IMR-90 (cell line): ENCODE data around the gene LILRA6. TPM values are rescaled to one million over a fixed set of nuclear protein-coding genes. Genes with fewer than 3 reads are reported as not detected.
"Not testable (repeated sequence)": the region's sequence is repeated elsewhere in the genome, so short reads cannot be mapped to it uniquely, and the experiment has no call there.

Source experiments
- ATAC-seq: fragments of 200-7000 bp; cut with Tn5 transposase; 2 replicates; pipeline ENCODE4 v1.9.1; 2020; ENCODE audit warnings: low read depth, mild to moderate bottlenecking, moderate library complexity
- BruUV-seq: library from RNA; stranded (reverse); fragments of 400-500 nt; replicated peaks from 2 replicates; lab custom pipeline; 2021; lab: Mats Ljungman, UMichigan
- CTCF ChIA-PET: fragments of 300-600 bp; formaldehyde crosslinking; extraction: SDS; loops from one replicate; lab custom pipeline; 2021; ENCODE audit warnings: antibody characterized with exemption; lab: Yijun Ruan, JAX
- POLR2A ChIA-PET: fragments of 300-600 bp; sonication (Branson Sonifier 250); formaldehyde crosslinking; loops from one replicate; lab custom pipeline; 2022; ENCODE audit warnings: antibody characterized with exemption; ENCODE audit not compliant: unreplicated experiment; lab: Charles Lee
- DNase-seq: peaks from one replicate; pipeline ENCODE4 v3.0.0; 2013
- H2AFZ ChIP-seq: replicated peaks from 2 replicates; pipeline ENCODE3; 2013; ENCODE audit warnings: low read length, mild to moderate bottlenecking; ENCODE audit not compliant: poor library complexity
- H2AK5ac ChIP-seq: 2 replicates; pipeline ENCODE4 v1.6.1; 2013; ENCODE audit warnings: low read depth, low read length, inconsistent platforms
- H2AK9ac ChIP-seq: replicated peaks from 2 replicates; pipeline ENCODE3; 2013; ENCODE audit warnings: mild to moderate bottlenecking, low read depth, low read length, moderate library complexity; ENCODE audit not compliant: poor library complexity
- H2BK120ac ChIP-seq: 2 replicates; pipeline ENCODE4 v1.6.1; 2013; ENCODE audit warnings: low read depth, low read length, inconsistent platforms
- H2BK15ac ChIP-seq: 3 replicates; pipeline ENCODE4 v1.6.1; 2013; ENCODE audit warnings: low read depth, low read length, inconsistent platforms
- H2BK20ac ChIP-seq: 2 replicates; pipeline ENCODE4 v1.6.1; 2013; ENCODE audit warnings: low read depth, mild to moderate bottlenecking, inconsistent platforms, low read length, moderate library complexity
- H2BK5ac ChIP-seq: 2 replicates; pipeline ENCODE4 v1.6.1; 2013; ENCODE audit warnings: mild to moderate bottlenecking, low read depth, low read length, inconsistent platforms; ENCODE audit not compliant: poor library complexity, severe bottlenecking
- H3K14ac ChIP-seq: replicated peaks from 2 replicates; pipeline ENCODE4 v1.6.1; 2013; ENCODE audit warnings: low read depth, low read length, inconsistent platforms
- H3K18ac ChIP-seq: 2 replicates; pipeline ENCODE4 v1.6.1; 2013; ENCODE audit warnings: low read depth, low read length, control low read depth
- H3K23ac ChIP-seq: 2 replicates; pipeline ENCODE4 v1.6.1; 2013; ENCODE audit warnings: low read depth, low read length, inconsistent platforms
- H3K27ac ChIP-seq: 2 replicates; pipeline ENCODE4 v1.5.1; 2013; ENCODE audit warnings: mild to moderate bottlenecking, control low read depth, low read length; ENCODE audit not compliant: insufficient read depth
- H3K27me3 ChIP-seq: 2 replicates; pipeline ENCODE4 v1.6.1; 2013; ENCODE audit warnings: low read length; ENCODE audit not compliant: control insufficient read depth, insufficient read depth
- H3K36me3 ChIP-seq: 2 replicates; pipeline ENCODE4 v1.6.1; 2013; ENCODE audit warnings: low read length, mixed read lengths; ENCODE audit not compliant: control insufficient read depth, insufficient read depth
- H3K4ac ChIP-seq: 2 replicates; pipeline ENCODE4 v1.6.1; 2013; ENCODE audit warnings: low read depth, low read length, inconsistent platforms
- H3K4me1 ChIP-seq: 2 replicates; pipeline ENCODE4 v1.6.1; 2013; ENCODE audit warnings: low read length, mixed read lengths; ENCODE audit not compliant: control insufficient read depth, insufficient read depth
- H3K4me2 ChIP-seq: 2 replicates; pipeline ENCODE4 v1.6.1; 2013; ENCODE audit warnings: low read depth, mild to moderate bottlenecking, control low read depth, low read length, moderate library complexity
- H3K4me3 ChIP-seq: 2 replicates; pipeline ENCODE4 v1.5.1; 2013; ENCODE audit warnings: low read depth, mild to moderate bottlenecking, control low read depth, low read length, moderate library complexity; ENCODE audit not compliant: insufficient read depth
- H3K56ac ChIP-seq: 2 replicates; pipeline ENCODE4 v1.6.1; 2013; ENCODE audit warnings: low read length, inconsistent platforms; ENCODE audit not compliant: insufficient read depth; ENCODE audit errors: extremely low read depth
- H3K79me1 ChIP-seq, 2 experiments: 2 replicates each; pipeline ENCODE4 v1.6.1; 2013; ENCODE audit warnings: low read length in 2 of 2, inconsistent platforms in 1 of 2, low read depth in 1 of 2
- H3K9ac ChIP-seq: 2 replicates; pipeline ENCODE4 v1.6.1; 2013; ENCODE audit warnings: low read depth, low read length, control low read depth
- H3K9me1 ChIP-seq: 2 replicates; pipeline ENCODE4 v1.6.1; 2013; ENCODE audit warnings: low read length, inconsistent platforms; ENCODE audit not compliant: insufficient read depth
- H3K9me3 ChIP-seq: 2 replicates; pipeline ENCODE4 v1.6.1; 2013; ENCODE audit warnings: low read length; ENCODE audit not compliant: control insufficient read depth, insufficient read depth
- H4K20me1 ChIP-seq: 2 replicates; pipeline ENCODE4 v1.6.1; 2013; ENCODE audit warnings: low read length, inconsistent platforms; ENCODE audit not compliant: insufficient read depth
- H4K5ac ChIP-seq: 2 replicates; pipeline ENCODE4 v1.6.1; 2013; ENCODE audit warnings: mild to moderate bottlenecking, low read depth, low read length, control low read depth
- H4K8ac ChIP-seq, 2 experiments: 2 replicates each; pipeline ENCODE4 v1.6.1; 2013; ENCODE audit warnings: low read depth in 2 of 2, low read length in 2 of 2, control low read depth in 1 of 2, inconsistent platforms in 1 of 2
- H4K91ac ChIP-seq: 2 replicates; pipeline ENCODE4 v1.6.1; 2013; ENCODE audit warnings: low read depth, low read length, inconsistent platforms; ENCODE audit not compliant: insufficient read depth
- RCOR1 ChIP-seq: IDR thresholded peaks from 2 replicates; pipeline ENCODE4 v1.6.1; 2012; ENCODE audit warnings: mild to moderate bottlenecking, low read length, improper control_type of control experiment; ENCODE audit not compliant: insufficient replicate concordance
- SMC3 ChIP-seq: fragments of 150-350 bp; IDR thresholded peaks from 2 replicates; pipeline ENCODE4 v1.6.1; 2016; ENCODE audit warnings: low read depth, mild to moderate bottlenecking, antibody characterized with exemption, low read length, moderate library complexity
- WGBS, 2 experiments: methylation state at CpG; one replicate each; pipeline versions ENCODE4 v1.1.5 to v1.1.7; 2013; ENCODE audit warnings: missing lambda C conversion rate in 2 of 2; ENCODE audit not compliant: insufficient read length in 1 of 2; ENCODE audit errors: extremely low coverage in 2 of 2; 5-methylcytosine and 5-hydroxymethylcytosine counted together
- dilution Hi-C: fragments of 300-500 bp; cut with HindIII; formaldehyde crosslinking; loops from one replicate; pipeline ENCODE4 v1.14.3; 2018; ENCODE audit warnings: low sequenced_read_pairs; ENCODE audit not compliant: unreplicated experiment
- in situ Hi-C: fragments of 300-500 bp; cut with MboI; formaldehyde crosslinking; loops from 3 replicates; pipeline ENCODE4 v1.14.3; 2019; ENCODE audit warnings: low sequenced_read_pairs, inconsistent platforms, mixed read lengths
- intact Hi-C: fragments of 100-400 bp; cut with micrococcal nuclease; formaldehyde crosslinking; loops from 2 replicates; pipeline ENCODE4 v1.10.0; 2022
- polyA plus RNA-seq, 3 experiments: library from polyadenylated mRNA; depleted of rRNA; stranded (reverse); fragments of >200 nt; gene quantifications; 2 replicates each; pipeline ENCODE4 v1.2.3, GENCODE V29; 2012; ENCODE audit warnings: low replicate concordance in 1 of 3
- total RNA-seq: library from RNA; depleted of rRNA; stranded (reverse); fragments of >200 nt; gene quantifications from 2 replicates; pipeline ENCODE4 v1.2.3, GENCODE V29; 2012
- TF ChIP-seq, protein P1 (sequence below): fragments of 150-350 bp; IDR thresholded peaks from 2 replicates; pipeline ENCODE4 v1.6.1; 2017; ENCODE audit warnings: mild to moderate bottlenecking, antibody characterized with exemption, low read length, low read depth
- TF ChIP-seq, protein P2 (sequence below): fragments of 150-350 bp; IDR thresholded peaks from 2 replicates; pipeline ENCODE4 v1.6.1; 2016; ENCODE audit warnings: low read depth, mild to moderate bottlenecking, low read length, moderate library complexity, borderline replicate concordance

LILRA6 gene
- total and polyA plus RNA-seq, 2 of the 4 experiments (the other 2 are of a cell fraction) = not detected

DNA sequence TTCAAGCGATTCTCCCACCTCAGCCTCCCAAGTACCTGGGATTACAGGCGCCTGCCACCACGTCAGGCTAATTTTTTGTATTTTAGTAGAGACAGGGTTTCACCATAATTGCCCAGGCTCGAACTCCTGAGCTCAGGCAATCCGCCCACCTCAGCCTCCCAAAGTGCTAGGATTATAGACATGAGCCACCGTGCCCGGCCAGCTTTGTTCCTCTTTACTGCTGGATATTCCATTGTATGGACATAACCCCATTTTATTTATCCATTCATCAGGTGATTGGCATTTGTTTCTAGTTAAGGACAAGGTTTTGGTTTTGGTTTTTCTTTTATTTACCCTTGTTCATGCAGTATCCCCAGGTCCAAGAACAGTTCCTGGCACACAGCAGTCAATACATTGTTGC, 46.1 kb downstream of the LILRA6 start:
- Histone ChIP-seq H4K5ac (no peak overlapping the region), H3K23ac (no peak overlapping the region), H3K4ac (no peak overlapping the region), H2AFZ (no peak overlapping the region), H2AK5ac (no peak overlapping the region), H4K91ac (no peak overlapping the region), H3K4me3 (no peak overlapping the region), H3K27me3 (no peaks in the 10 kb centered on the region), H3K9me1 (no peaks in the 10 kb centered on the region), H3K9ac (no peak overlapping the region), H2BK5ac (no peak overlapping the region), H3K14ac (no peak overlapping the region), H2BK20ac (no peak overlapping the region), H3K9me3 (no peaks in the 10 kb centered on the region), H4K20me1 (peaks cover 8% of the 10 kb centered on the region), H3K4me2 (no peak overlapping the region), H2AK9ac (no peak overlapping the region), H2BK120ac (no peak overlapping the region), H3K79me1 (peaks cover 16 to 33% of the 10 kb centered on the region in 2 experiments), H4K8ac (no peak overlapping the region), H3K36me3 (peaks cover 9% of the 10 kb centered on the region), H2BK15ac (no peak overlapping the region), H3K56ac (no peak overlapping the region), H3K27ac (no peak overlapping the region), H3K18ac (no peak overlapping the region), H3K4me1 (peaks cover 3% of the 10 kb centered on the region; the same call in 1 of the 2 replicates)
- in situ Hi-C loops = no loop called here
- dilution Hi-C loops = no loop called here
- no TSS peak for BruUV-seq
- TF ChIP-seq, protein P1, sequence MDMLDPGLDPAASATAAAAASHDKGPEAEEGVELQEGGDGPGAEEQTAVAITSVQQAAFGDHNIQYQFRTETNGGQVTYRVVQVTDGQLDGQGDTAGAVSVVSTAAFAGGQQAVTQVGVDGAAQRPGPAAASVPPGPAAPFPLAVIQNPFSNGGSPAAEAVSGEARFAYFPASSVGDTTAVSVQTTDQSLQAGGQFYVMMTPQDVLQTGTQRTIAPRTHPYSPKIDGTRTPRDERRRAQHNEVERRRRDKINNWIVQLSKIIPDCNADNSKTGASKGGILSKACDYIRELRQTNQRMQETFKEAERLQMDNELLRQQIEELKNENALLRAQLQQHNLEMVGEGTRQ = no peak
- TF ChIP-seq SMC3 (no peak), RCOR1 (no peak)
- TF ChIP-seq, protein P2, sequence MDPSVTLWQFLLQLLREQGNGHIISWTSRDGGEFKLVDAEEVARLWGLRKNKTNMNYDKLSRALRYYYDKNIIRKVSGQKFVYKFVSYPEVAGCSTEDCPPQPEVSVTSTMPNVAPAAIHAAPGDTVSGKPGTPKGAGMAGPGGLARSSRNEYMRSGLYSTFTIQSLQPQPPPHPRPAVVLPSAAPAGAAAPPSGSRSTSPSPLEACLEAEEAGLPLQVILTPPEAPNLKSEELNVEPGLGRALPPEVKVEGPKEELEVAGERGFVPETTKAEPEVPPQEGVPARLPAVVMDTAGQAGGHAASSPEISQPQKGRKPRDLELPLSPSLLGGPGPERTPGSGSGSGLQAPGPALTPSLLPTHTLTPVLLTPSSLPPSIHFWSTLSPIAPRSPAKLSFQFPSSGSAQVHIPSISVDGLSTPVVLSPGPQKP = no peak
- 100% methylated on average over 2 of the region's 7 CpGs; no CpG with 5 or more reads in 1 of the 2 experiments for WGBS, 2 experiments
- ATAC-seq = no peak
- CTCF ChIA-PET = no interaction called here
- DNase-seq = no peak
- POLR2A ChIA-PET = no interaction called here
- intact Hi-C loops = no loop called here

DNA sequence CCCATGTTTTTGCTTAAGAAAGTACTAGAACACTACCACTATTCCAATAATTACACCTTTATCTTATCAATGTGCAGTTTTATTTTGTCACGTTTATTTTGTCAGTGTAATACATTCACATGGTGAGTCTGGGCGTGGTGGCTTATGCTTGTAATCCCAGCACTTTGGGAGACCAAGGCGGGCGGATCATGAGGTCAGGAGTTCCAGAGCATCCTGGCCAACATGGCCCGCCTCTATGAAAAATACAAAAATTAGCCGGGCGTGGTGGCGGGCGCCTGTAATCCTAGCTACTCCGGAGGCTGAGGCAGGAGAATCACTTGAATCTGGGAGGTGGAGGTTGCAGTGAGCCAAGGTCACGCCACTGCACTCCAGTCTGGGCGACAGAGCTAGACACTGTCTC, 48.1 kb downstream of the LILRA6 start:
- BruUV-seq, H3K4ac ChIP-seq, CTCF ChIA-PET, H2BK15ac ChIP-seq, H3K23ac ChIP-seq, intact Hi-C loops, H3K4me1 ChIP-seq, H3K4me3 ChIP-seq, H2AK9ac ChIP-seq, H2BK5ac ChIP-seq, in situ Hi-C loops, DNase-seq, H3K4me2 ChIP-seq, H3K36me3 ChIP-seq, H3K14ac ChIP-seq, H2BK120ac ChIP-seq, H2BK20ac ChIP-seq, ATAC-seq, H3K9me3 ChIP-seq, H3K56ac ChIP-seq, H4K5ac ChIP-seq, H3K27ac ChIP-seq, H3K9ac ChIP-seq, H3K18ac ChIP-seq, H3K27me3 ChIP-seq, H2AFZ ChIP-seq, dilution Hi-C loops, POLR2A ChIA-PET, H4K8ac ChIP-seq, H2AK5ac ChIP-seq, H4K91ac ChIP-seq, H3K9me1 ChIP-seq: not testable (repeated sequence)
- Histone ChIP-seq H4K20me1 (peaks cover 16% of the 10 kb centered on the region), H3K79me1 (peaks cover 16 to 25% of the 10 kb centered on the region in 2 experiments)
- 100% methylated on average over 3 of the region's 12 CpGs; no CpG with 5 or more reads in 1 of the 2 experiments for whole genome bisulfite sequencing, 2 experiments
